Colonic mucosa (tissue), 4 donors: ENCODE data around the gene RHEBL1. TPM values are rescaled to one million over a fixed set of nuclear protein-coding genes. Genes with fewer than 3 reads are reported as not detected.

ENCODE experiments used
- DNase-seq: peaks from one replicate; pipeline ENCODE4 v3.0.0-alpha.2; 2020
- H3K27ac ChIP-seq: fragments of 200-600 bp; one replicate; pipeline ENCODE4 v1.8.0; 2021
- H3K27me3 ChIP-seq: fragments of 200-600 bp; one replicate; pipeline ENCODE4 v1.8.0; 2021
- H3K36me3 ChIP-seq: fragments of 200-600 bp; one replicate; pipeline ENCODE4 v1.8.0; 2021
- H3K4me1 ChIP-seq: fragments of 200-600 bp; one replicate; pipeline ENCODE4 v1.8.0; 2021; ENCODE audit warnings: mild to moderate bottlenecking
- H3K4me3 ChIP-seq: fragments of 200-600 bp; one replicate; pipeline ENCODE4 v1.8.0; 2021
- H3K9ac ChIP-seq, 2 donors: one replicate each; pipeline ENCODE4 v1.7.0; 2013; ENCODE audit warnings: control low read depth in 2 of 2, low read depth in 2 of 2, low read length in 2 of 2
- H3K9me3 ChIP-seq: fragments of 200-600 bp; one replicate; pipeline ENCODE4 v1.8.0; 2021
- intact Hi-C: fragments of 100-400 bp; cut with DNase I; formaldehyde crosslinking; loops from one replicate; pipeline ENCODE4 v1.14.1; 2022
- total RNA-seq, 2 donors: library from RNA; stranded (reverse); fragmentation: NEBNext Ultra II Directional in 1 of 2; extraction: Animal tissue kit (Norgen Biotek cat#: 25700) in 1 of 2; gene quantifications; one replicate each; pipeline ENCODE4 v1.2.1, GENCODE V29; 2021
- TF ChIP-seq, protein P1 (sequence below): fragments of 200-600 bp; IDR thresholded peaks from one replicate; pipeline ENCODE4 v1.8.0; 2022; ENCODE audit warnings: antibody characterized with exemption, mild to moderate bottlenecking
- donor health status: healthy.
- donor health status: DM: no; HTN: no; CAD: no.
- donor health status: DM: no; HTN: no; CAD: no.

The RHEBL1 gene
- total RNA-seq, 2 donors from 2014 or later = 0.27 to 0.32 TPM

DNA sequence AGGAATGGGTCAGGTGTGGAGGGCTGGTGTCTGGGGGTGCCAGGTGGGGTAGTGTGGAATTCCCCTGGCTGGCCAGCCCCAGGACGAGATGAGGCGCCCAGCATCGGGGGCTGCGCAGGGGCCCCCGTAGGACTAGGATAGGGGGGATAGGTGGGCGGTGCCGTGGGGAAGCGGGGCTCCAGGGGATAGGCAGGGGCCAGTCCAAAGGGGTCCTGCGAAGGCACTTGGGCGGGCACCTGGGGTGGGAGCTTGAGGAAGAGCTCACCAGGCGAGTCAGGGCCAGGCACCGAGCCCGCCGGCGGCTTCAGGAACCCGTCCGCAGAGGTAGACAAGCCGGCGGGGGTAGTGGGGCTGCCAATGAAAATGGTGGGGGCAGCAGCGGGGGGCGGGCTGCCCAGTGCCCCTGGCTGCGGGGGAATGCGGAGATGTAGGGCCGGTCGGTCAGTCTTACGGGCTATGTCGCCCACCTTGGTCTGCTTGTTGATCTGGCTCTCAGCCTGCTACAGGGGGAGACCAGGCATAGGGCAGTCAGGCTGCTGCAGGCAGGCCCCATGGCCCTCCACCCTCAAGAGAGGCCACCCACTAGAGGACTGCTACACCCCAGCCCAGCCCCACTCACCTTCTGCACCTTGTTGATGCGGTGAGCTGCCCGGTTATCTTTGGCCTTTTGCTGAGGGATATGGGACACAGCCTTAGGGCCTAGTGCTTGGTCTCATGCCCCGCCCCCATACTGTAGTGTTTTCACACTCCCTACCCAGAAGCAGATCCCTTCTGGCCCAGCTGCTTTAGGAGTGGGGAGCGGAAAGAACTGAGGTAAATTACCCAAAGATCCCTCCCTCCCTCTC lies 28.5 kb downstream of the RHEBL1 start:
- no peaks in the 10 kb centered on the region for H3K27me3 ChIP-seq
- no peak overlapping the region for H3K4me3 ChIP-seq
- H3K27ac ChIP-seq = no peak overlapping the region
- H3K36me3 ChIP-seq = peaks cover 44% of the 10 kb centered on the region
- intact Hi-C loops = no loop called here
- TF ChIP-seq, protein P1, sequence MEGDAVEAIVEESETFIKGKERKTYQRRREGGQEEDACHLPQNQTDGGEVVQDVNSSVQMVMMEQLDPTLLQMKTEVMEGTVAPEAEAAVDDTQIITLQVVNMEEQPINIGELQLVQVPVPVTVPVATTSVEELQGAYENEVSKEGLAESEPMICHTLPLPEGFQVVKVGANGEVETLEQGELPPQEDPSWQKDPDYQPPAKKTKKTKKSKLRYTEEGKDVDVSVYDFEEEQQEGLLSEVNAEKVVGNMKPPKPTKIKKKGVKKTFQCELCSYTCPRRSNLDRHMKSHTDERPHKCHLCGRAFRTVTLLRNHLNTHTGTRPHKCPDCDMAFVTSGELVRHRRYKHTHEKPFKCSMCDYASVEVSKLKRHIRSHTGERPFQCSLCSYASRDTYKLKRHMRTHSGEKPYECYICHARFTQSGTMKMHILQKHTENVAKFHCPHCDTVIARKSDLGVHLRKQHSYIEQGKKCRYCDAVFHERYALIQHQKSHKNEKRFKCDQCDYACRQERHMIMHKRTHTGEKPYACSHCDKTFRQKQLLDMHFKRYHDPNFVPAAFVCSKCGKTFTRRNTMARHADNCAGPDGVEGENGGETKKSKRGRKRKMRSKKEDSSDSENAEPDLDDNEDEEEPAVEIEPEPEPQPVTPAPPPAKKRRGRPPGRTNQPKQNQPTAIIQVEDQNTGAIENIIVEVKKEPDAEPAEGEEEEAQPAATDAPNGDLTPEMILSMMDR = no peak
- no peak for DNase-seq
- no peaks in the 10 kb centered on the region for H3K9me3 ChIP-seq
- H3K9ac ChIP-seq = no peak overlapping the region
- no peaks in the 10 kb centered on the region for H3K4me1 ChIP-seq

DNA sequence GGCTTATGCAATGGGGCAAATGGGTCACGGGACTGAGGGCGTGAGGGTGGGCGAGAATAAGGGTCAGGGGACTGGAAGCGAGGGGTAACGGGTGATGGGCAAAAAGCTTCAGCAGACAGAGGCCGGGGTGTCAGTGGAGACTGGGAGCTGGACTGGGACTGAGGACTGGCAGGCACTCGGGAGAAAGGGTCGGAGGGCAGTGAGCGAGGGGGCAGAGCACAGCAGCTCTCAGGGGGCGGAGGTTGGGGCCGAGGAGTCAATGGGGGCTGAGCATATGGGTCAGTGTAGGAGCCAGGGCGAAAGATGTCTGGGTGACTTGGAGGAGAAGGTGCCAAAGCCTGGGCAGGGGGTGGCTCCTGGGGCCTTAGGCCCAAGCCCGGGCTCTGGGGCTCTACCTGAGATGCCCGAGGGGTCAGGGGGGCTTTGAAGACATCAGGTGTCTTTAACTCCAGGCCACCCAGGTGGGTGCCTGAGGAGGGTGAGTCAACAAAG lies 29.4 kb downstream of the RHEBL1 start:
- no peak for DNase-seq
- H3K36me3 ChIP-seq = peaks cover 41% of the 10 kb centered on the region
- H3K9me3 ChIP-seq = no peaks in the 10 kb centered on the region
- no peaks in the 10 kb centered on the region for H3K4me1 ChIP-seq
- intact Hi-C loops = no loop called here
- TF ChIP-seq, protein P1 = no peak
- H3K27me3 ChIP-seq = no peaks in the 10 kb centered on the region
- no peak overlapping the region for H3K9ac ChIP-seq
- H3K4me3 ChIP-seq = no peak overlapping the region
- no peak overlapping the region for H3K27ac ChIP-seq

DNA sequence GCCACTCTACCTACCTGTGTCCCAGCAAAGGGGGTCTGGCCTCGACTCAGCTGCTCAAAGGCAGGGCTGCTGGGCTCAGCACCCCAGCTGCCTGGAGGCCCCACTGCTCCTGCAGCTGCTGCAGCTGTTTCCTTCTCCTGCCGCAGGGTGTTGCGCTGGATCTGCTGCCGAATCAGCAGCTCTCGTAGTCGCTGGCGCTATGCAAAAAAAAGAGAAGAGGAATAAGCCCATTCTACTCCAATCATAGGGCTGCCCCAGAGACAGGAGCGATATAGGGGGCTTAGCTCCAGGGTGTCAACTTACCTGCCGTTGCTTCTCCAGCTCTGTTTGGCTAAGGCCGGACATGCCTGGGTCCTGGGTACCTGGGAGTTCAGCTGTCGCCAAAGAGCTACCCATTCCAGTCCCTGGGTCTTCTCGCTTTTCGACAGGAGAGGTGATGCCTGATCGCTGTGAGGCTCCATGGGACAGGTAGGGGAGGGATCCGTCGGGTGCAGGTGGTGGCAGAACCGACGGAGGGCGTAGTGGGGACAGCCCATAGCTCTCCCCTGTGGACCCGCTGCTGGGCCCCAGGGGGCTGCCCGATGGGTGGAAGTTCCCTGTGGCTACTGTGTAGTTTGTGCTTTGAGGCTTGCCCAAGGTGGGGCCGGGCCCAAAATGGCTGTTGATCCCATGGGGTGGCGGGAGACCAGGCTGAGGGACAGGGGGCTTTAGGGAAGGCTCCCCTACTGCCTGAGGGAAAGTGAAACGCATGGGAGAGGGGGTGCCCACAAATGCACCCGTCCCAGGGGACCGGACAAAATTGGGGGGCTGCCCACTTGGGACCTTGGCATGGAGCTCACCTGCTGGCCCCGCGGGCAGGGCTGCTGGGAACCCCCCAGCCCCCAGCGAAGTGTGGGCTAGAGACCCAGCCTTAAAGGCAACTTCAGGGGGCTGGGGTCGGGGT lies 30.1 kb downstream of the RHEBL1 start:
- DNase-seq = no peak
- H3K4me3 ChIP-seq = no peak overlapping the region
- no peaks in the 10 kb centered on the region for H3K27me3 ChIP-seq
- no peaks in the 10 kb centered on the region for H3K4me1 ChIP-seq
- H3K27ac ChIP-seq = no peak overlapping the region
- H3K36me3 ChIP-seq = peaks cover 40% of the 10 kb centered on the region
- intact Hi-C loops = no loop called here
- TF ChIP-seq, protein P1 = no peak
- H3K9me3 ChIP-seq = no peaks in the 10 kb centered on the region
- no peak overlapping the region for H3K9ac ChIP-seq

DNA sequence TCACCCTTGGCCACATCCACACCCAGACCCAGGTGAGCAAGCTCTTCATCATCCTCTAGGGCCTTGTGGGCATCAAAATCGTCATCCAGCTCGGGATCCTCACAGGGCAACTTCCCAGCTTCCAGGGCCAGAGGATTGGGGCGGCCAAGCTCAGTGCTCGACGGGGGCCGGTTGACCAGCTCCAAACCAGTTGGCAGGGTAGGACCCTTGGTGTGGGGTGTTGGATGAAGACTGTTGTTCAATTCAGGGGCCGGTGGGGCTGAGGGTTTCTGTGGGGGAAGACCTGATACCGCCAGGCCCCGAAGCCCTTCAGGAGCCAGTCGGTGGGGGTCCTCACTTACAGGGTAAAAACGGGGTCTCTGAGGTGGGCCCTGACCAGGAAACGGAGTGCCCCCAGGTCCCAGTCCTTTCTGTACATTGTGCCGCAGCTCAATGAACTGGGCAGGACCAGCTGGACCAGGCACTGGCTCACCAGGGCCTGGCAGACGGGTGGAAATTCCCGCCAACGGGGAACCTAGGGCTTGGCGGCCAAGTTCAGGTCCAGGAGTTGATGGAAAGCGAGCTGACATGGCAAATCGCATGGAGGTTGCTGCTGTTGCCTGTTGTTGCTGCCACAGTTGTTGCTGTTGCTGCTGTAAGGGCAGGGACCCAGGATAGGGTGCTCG lies 31.4 kb downstream of the RHEBL1 start:
- H3K27ac ChIP-seq = no peak overlapping the region
- no peaks in the 10 kb centered on the region for H3K9me3 ChIP-seq
- DNase-seq = no peak
- no peak overlapping the region for H3K9ac ChIP-seq
- H3K36me3 ChIP-seq = peaks cover 29% of the 10 kb centered on the region
- TF ChIP-seq, protein P1 = no peak
- no peak overlapping the region for H3K4me3 ChIP-seq
- intact Hi-C loops = no loop called here
- no peaks in the 10 kb centered on the region for H3K27me3 ChIP-seq
- no peaks in the 10 kb centered on the region for H3K4me1 ChIP-seq

DNA sequence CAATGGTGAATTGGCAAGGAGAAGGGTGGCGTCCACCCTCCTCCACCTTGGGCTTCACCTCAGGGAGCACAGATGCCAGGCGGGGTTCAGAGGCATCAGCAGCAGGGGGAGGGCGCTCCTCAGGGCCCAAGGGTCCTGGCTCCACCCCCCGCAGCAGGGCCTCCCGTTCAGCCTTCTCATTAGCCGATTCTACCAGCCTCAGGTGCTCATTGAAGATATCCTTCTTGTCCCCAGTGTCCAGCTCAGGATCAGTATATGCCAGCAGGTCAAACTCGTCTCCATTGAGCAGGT lies 31.9 kb downstream of the RHEBL1 start:
- no peak overlapping the region for H3K4me3 ChIP-seq
- no peak overlapping the region for H3K9ac ChIP-seq
- H3K36me3 ChIP-seq = peaks cover 27% of the 10 kb centered on the region
- TF ChIP-seq, protein P1 = no peak
- DNase-seq = no peak
- no peaks in the 10 kb centered on the region for H3K9me3 ChIP-seq
- H3K4me1 ChIP-seq = no peaks in the 10 kb centered on the region
- intact Hi-C loops = no loop called here
- H3K27ac ChIP-seq = no peak overlapping the region
- H3K27me3 ChIP-seq = no peaks in the 10 kb centered on the region
